ENCODE measurements around the gene KCNK5. TPM values are rescaled to one million over a fixed set of nuclear protein-coding genes. Genes with fewer than 3 reads are reported as not detected.

The KCNK5 gene
- total RNA-seq, 1 donor from 2014 or later, result not detected

DNA sequence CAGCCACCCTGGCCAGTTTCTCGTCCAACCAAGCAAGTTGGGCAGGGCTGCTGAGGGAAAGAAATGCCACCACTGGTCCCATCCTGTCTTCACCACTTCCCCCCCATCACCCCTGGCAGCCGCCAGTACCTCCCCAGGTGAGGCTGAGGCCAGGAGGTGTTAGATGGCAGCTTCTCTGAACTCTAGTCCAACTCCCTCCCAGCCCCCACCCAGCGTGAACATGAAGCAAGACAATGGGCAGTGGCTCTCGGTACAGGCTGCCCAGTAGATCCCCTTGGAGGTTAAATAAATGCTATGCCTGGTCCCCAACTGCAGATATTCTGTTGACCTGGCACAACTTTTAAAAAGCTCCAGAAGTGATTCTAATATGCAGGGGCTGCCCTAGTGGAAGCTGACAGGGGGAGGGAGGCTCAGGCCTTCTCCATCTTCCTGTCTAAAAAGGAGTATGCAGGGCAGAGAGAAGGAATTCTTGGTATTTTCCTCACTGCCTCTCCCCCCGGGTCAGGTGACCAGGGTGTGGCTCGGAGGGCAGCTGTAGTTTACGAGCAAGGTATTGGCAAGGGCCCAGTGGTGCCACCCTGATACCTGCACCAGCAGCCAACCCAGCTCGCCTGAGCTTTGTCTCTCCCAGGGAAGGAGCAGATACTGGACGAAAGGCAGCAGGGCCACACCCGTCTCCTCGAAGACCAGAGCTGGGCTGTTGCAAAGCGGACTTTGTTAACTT lies 25.7 kb downstream of the KCNK5 start:
- Mint-ChIP-seq H3K9me3 (ENCODE audit: unreplicated experiment) (no peaks in the 10 kb centered on the region), H3K4me3 (ENCODE audit: unreplicated experiment) (no peak overlapping the region), H3K36me3 (ENCODE audit: unreplicated experiment) (no peaks in the 10 kb centered on the region), H3K27me3 (ENCODE audit: unreplicated experiment) (peaks cover 1% of the 10 kb centered on the region), H3K4me1 (ENCODE audit: unreplicated experiment) (no peaks in the 10 kb centered on the region), H3K27ac (ENCODE audit: unreplicated experiment) (no peak overlapping the region)
- TF ChIP-seq, protein P1, sequence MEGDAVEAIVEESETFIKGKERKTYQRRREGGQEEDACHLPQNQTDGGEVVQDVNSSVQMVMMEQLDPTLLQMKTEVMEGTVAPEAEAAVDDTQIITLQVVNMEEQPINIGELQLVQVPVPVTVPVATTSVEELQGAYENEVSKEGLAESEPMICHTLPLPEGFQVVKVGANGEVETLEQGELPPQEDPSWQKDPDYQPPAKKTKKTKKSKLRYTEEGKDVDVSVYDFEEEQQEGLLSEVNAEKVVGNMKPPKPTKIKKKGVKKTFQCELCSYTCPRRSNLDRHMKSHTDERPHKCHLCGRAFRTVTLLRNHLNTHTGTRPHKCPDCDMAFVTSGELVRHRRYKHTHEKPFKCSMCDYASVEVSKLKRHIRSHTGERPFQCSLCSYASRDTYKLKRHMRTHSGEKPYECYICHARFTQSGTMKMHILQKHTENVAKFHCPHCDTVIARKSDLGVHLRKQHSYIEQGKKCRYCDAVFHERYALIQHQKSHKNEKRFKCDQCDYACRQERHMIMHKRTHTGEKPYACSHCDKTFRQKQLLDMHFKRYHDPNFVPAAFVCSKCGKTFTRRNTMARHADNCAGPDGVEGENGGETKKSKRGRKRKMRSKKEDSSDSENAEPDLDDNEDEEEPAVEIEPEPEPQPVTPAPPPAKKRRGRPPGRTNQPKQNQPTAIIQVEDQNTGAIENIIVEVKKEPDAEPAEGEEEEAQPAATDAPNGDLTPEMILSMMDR (IDR thresholded peaks at IDR 0.05), result no peak
- DNase-seq (ENCODE audit: extremely low spot score, unreplicated experiment), result no peak

DNA sequence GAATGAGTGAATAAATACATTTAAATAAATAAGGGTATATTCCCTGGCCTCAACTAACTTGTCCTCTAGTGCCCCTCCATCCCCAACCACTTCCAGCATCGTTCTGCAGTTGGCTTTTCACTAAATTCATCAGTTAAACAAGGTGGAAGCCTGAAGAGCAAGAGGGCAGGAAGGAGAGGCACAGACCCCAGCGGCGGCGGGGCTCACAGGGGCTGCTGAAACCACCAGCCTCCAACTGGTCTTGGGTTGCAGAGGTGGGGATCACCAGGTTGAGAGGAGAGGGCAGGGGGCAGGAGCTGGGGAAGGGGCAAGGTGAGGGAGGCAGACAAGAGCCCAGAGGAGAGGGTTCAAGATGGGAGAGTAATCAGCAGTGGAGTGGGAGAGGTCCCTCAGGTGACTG lies 27.1 kb downstream of the KCNK5 start:
- no peaks in the 10 kb centered on the region for H3K4me1 Mint-ChIP-seq (ENCODE audit: unreplicated experiment)

DNA sequence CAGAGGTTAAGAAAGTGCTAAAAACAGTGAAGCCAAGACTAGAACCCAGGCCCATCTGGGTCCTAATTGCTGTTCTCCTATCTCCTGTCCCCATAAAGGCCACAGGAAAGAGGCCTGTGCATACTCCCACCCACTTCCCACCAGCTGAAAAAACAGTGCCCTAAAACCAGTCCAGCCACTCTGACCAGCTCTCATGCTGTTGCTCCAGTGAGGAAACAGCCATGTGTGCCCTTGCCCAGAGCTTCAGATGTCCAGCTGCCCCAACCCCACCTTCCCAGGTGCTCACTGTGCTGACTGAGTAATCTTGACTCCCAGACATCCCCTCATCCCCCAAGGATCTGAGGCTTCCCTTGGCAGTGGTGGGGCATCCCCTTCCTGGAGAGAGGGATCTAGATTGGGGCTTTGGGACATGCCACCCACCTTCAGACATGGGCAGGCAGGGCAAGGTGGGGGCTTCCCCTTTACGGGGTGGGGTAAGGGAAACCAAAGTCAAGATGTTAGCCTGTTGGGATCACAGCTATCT lies 28.7 kb downstream of the KCNK5 start:
- Mint-ChIP-seq H3K9me3 (ENCODE audit: unreplicated experiment) (no peaks in the 10 kb centered on the region), H3K4me3 (ENCODE audit: unreplicated experiment) (no peak overlapping the region), H3K4me1 (ENCODE audit: unreplicated experiment) (no peaks in the 10 kb centered on the region), H3K27ac (ENCODE audit: unreplicated experiment) (no peak overlapping the region), H3K27me3 (ENCODE audit: unreplicated experiment) (peaks cover 3% of the 10 kb centered on the region), H3K36me3 (ENCODE audit: unreplicated experiment) (no peaks in the 10 kb centered on the region)
- DNase-seq (ENCODE audit: extremely low spot score, unreplicated experiment), result no peak
- TF ChIP-seq, protein P1 (IDR thresholded peaks at IDR 0.05), result no peak

More for the DNA sequence above, 27.1 kb downstream of the KCNK5 start:
- Mint-ChIP-seq H3K36me3 (ENCODE audit: unreplicated experiment) (no peaks in the 10 kb centered on the region), H3K27ac (ENCODE audit: unreplicated experiment) (no peak overlapping the region), H3K4me3 (ENCODE audit: unreplicated experiment) (no peak overlapping the region), H3K27me3 (ENCODE audit: unreplicated experiment) (peaks cover 3% of the 10 kb centered on the region), H3K9me3 (ENCODE audit: unreplicated experiment) (no peaks in the 10 kb centered on the region)
- DNase-seq (ENCODE audit: extremely low spot score, unreplicated experiment), result no peak
- TF ChIP-seq, protein P1 (IDR thresholded peaks at IDR 0.05), result no peak

- Mint-ChIP-seq H3K27me3 (ENCODE audit: unreplicated experiment) (peaks cover 3% of the 10 kb centered on the region), H3K9me3 (ENCODE audit: unreplicated experiment) (no peaks in the 10 kb centered on the region), H3K36me3 (ENCODE audit: unreplicated experiment) (no peaks in the 10 kb centered on the region), H3K4me1 (ENCODE audit: unreplicated experiment) (no peaks in the 10 kb centered on the region), H3K27ac (ENCODE audit: unreplicated experiment) (no peak overlapping the region), H3K4me3 (ENCODE audit: unreplicated experiment) (no peak overlapping the region)
- no peak for DNase-seq (ENCODE audit: extremely low spot score, unreplicated experiment)
- TF ChIP-seq, protein P1 (IDR thresholded peaks at IDR 0.05), result no peak
These were observed 29.3 kb downstream of the KCNK5 start for GRCh38 chr6:39199976-39200375.

- Mint-ChIP-seq H3K4me3 (ENCODE audit: unreplicated experiment) (no peak overlapping the region), H3K4me1 (ENCODE audit: unreplicated experiment) (no peaks in the 10 kb centered on the region), H3K27me3 (ENCODE audit: unreplicated experiment) (peaks cover 3% of the 10 kb centered on the region), H3K27ac (ENCODE audit: unreplicated experiment) (no peak overlapping the region), H3K9me3 (ENCODE audit: unreplicated experiment) (no peaks in the 10 kb centered on the region), H3K36me3 (ENCODE audit: unreplicated experiment) (no peaks in the 10 kb centered on the region)
- no peak for DNase-seq (ENCODE audit: extremely low spot score, unreplicated experiment)
- TF ChIP-seq, protein P1 (IDR thresholded peaks at IDR 0.05), result no peak
These were observed 29.9 kb downstream of the KCNK5 start for GRCh38 chr6:39199231-39199940.

Data from osteocyte (in vitro differentiated cells).